A673 (cell line): ENCODE results near the gene HOXA4.

Experiments used
- EZH2 ChIP-seq: fragments of 200-600 bp; sonication (generic); IDR thresholded peaks from 2 replicates; pipeline ENCODE4 v1.6.1; 2017; ENCODE audit warnings: borderline replicate concordance, low read depth, mild to moderate bottlenecking, mixed read lengths, antibody characterized with exemption, low read length; ENCODE audit not compliant: poor library complexity, severe bottlenecking
- TF ChIP-seq, protein P1 (sequence below): fragments of 300-800, 200-600 bp; sonication (generic); conservative IDR thresholded peaks from 2 replicates; pipeline ENCODE4 v1.5.1; 2017; ENCODE audit warnings: low read depth, mild to moderate bottlenecking, antibody characterized with exemption, low read length, moderate library complexity, mixed read lengths

DNA sequence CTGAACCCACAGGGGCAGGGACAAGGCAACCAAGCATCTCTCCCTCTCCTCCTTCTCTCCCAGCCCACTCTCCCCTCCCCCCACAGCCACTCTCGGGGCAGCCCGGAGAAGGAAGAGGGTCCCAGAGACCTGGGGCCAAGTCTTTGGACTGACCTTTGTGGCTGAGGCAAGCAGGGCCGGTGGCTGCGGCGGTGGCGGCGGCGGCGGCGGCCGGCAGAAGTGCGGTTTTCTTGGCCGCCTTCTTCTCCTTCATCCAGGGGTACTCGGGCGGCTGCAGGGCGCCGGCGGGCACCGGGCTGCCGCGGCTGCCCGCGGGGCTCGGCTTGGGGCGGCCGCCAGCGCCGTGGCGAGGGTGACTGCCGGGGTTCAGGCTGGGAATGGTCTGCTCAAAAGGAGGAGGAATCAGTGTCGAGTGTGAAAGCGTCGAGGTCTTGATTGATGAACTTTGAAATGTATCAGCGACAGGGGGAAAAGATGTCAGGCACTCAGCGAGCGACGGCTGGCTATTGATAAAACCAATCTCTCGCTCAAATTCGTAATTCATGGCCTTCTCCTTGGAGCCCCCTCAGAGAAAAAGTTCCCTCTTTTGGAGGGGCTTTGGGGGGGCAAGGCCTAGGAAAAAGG lies 28.5 kb downstream of the HOXA4 start:
- TF ChIP-seq, protein P1, sequence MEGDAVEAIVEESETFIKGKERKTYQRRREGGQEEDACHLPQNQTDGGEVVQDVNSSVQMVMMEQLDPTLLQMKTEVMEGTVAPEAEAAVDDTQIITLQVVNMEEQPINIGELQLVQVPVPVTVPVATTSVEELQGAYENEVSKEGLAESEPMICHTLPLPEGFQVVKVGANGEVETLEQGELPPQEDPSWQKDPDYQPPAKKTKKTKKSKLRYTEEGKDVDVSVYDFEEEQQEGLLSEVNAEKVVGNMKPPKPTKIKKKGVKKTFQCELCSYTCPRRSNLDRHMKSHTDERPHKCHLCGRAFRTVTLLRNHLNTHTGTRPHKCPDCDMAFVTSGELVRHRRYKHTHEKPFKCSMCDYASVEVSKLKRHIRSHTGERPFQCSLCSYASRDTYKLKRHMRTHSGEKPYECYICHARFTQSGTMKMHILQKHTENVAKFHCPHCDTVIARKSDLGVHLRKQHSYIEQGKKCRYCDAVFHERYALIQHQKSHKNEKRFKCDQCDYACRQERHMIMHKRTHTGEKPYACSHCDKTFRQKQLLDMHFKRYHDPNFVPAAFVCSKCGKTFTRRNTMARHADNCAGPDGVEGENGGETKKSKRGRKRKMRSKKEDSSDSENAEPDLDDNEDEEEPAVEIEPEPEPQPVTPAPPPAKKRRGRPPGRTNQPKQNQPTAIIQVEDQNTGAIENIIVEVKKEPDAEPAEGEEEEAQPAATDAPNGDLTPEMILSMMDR, result no peak
- TF ChIP-seq EZH2, result peak; percentile 66
